ENCODE data around the gene PTH2. TPM values are rescaled to one million over a fixed set of nuclear protein-coding genes. Genes with fewer than 3 reads are reported as not detected.

The PTH2 gene
- total and polyA plus RNA-seq, 10 of the 15 experiments (the other 5 are each of a cell fraction or from before 2014, with no cell fraction given), result not detected

GRCh38 chr19:49442354-49442753, 19.1 kb upstream of the PTH2 start:
- Histone ChIP-seq H3K27ac (ENCODE audit: control insufficient read depth, insufficient read depth) (no peak overlapping the region), H3K4me1 (ENCODE audit: control insufficient read depth, insufficient read depth, low read length) (no peaks in the 10 kb centered on the region), H3K36me3 (ENCODE audit: control insufficient read depth in 2 of 2, insufficient read depth in 2 of 2, low read length in 1 of 2) (peaks cover 0 to 3% of the 10 kb centered on the region in 2 experiments; a peak in 1 of 4 replicates), H3K27me3 (replicated peaks in 1 of 2; ENCODE audit: control insufficient read depth in 2 of 2, insufficient read depth in 2 of 2, low read length in 1 of 2) (peaks cover 9 to 23% of the 10 kb centered on the region in 2 experiments), H2AFZ (ENCODE audit: control insufficient read depth, low read depth, low read length) (no peak overlapping the region), H3K79me2 (ENCODE audit: control insufficient read depth, insufficient read depth, low read length) (no peaks in the 10 kb centered on the region), H3K4me2 (ENCODE audit: control insufficient read depth, insufficient read depth) (no peak overlapping the region), H3K9me3 (replicated peaks; ENCODE audit: control insufficient read depth, insufficient read depth, low read length) (no peaks in the 10 kb centered on the region), H4K20me1 (ENCODE audit: control insufficient read depth, insufficient read depth) (no peaks in the 10 kb centered on the region), H3K4me3 (peak overlapping the region; percentile 81; the same call in 1 of the 2 replicates), H3K9ac (ENCODE audit: control insufficient read depth, insufficient read depth, low read length) (no peak overlapping the region)
- ChIA-PET SMC1A (ENCODE audit: uncharacterized antibody, unreplicated experiment) (interaction anchor here (1.5 to 3.0 kb wide), 4 partner anchors 28 to 216 kb away, joined by 4 to 14 read pairs (median 4); no protein-coding TSS in a partner anchor), POLR2A (interaction anchor here (1.0 to 1.5 kb wide), 4 partner anchors 10 to 51 kb away, joined by 3 to 5 read pairs (median 4); partner anchors contain the start of gene PIH1D1), CTCF (interaction anchor here (0.6 to 4.9 kb wide), 9 partner anchors 11 to 217 kb away, joined by 3 to 47 read pairs (median 4); partner anchors contain the start of gene ALDH16A1), RAD21 (ENCODE audit: unreplicated experiment) (interaction anchor here (0.5 to 1.8 kb wide), 12 partner anchors 10 to 249 kb away, joined by 3 to 15 read pairs (median 4); partner anchors contain the start of genes PIH1D1 and SCAF1)
- intact Hi-C loops (cut with micrococcal nuclease; ENCODE audit: unreplicated experiment) (no loop called here), in situ Hi-C loops (cut with MboI) (no loop called here)
- TF ChIP-seq YY1 (IDR thresholded peaks at IDR 0.05; ENCODE audit: low read depth, low read length), result no peak
- TF ChIP-seq PAX8 (IDR thresholded peaks at IDR 0.05), result no peak
- no peak for TF ChIP-seq USF2 (IDR thresholded peaks at IDR 0.05; ENCODE audit: borderline replicate concordance, low read depth, low read length)
- TF ChIP-seq SREBF1 (IDR thresholded peaks at IDR 0.05; ENCODE audit: low read length), result no peak
- TF ChIP-seq NR2C2 (IDR thresholded peaks at IDR 0.05; ENCODE audit: borderline replicate concordance, control insufficient read depth, insufficient read length, low read depth), result no peak
- no peak for DNase-seq (ENCODE audit: low read depth, low spot score)
- FAIRE-seq, result no peak
- no TSS peak for BruUV-seq (replicated peaks)
- no peak for ATAC-seq
- 3% methylated on average over 11 of the region's 11 CpGs for WGBS (ENCODE audit: insufficient coverage, insufficient replicate concordance, low lambda C conversion rate, missing lambda C conversion rate)

GRCh38 chr19:49441960-49442350, 18.7 kb upstream of the PTH2 start:
- ChIA-PET RAD21 (ENCODE audit: unreplicated experiment) (interaction anchor here (1.0 to 1.8 kb wide), 3 partner anchors 33 to 200 kb away, joined by 3 to 15 read pairs (median 3); partner anchors contain the start of gene SCAF1), POLR2A (interaction anchor here (1.1 to 1.5 kb wide), 2 partner anchors 29 to 51 kb away, joined by 3 to 4 read pairs; no protein-coding TSS in a partner anchor), SMC1A (ENCODE audit: uncharacterized antibody, unreplicated experiment) (interaction anchor here (0.6 to 1.9 kb wide), 4 partner anchors 28 to 216 kb away, joined by 3 to 5 read pairs (median 4); no protein-coding TSS in a partner anchor), CTCF (interaction anchor here (0.8 to 4.9 kb wide), 6 partner anchors 25 to 217 kb away, joined by 3 to 47 read pairs (median 6); no protein-coding TSS in a partner anchor)
- H3K36me3 ChIP-seq (ENCODE audit: control insufficient read depth in 2 of 2, insufficient read depth in 2 of 2, low read length in 1 of 2), result peaks cover 0 to 3% of the 10 kb centered on the region in 2 experiments; a peak in 1 of 4 replicates
- in situ Hi-C loops (cut with MboI), result no loop called here
- H3K4me2 ChIP-seq (ENCODE audit: control insufficient read depth, insufficient read depth), result no peak overlapping the region; the same call in 1 of the 2 replicates
- intact Hi-C loops (cut with micrococcal nuclease; ENCODE audit: unreplicated experiment), result no loop called here
- H3K27ac ChIP-seq (ENCODE audit: control insufficient read depth, insufficient read depth), result no peak overlapping the region
- H3K27me3 ChIP-seq (replicated peaks in 1 of 2; ENCODE audit: control insufficient read depth in 2 of 2, insufficient read depth in 2 of 2, low read length in 1 of 2), result peaks cover 9 to 24% of the 10 kb centered on the region in 2 experiments
- BruUV-seq (replicated peaks), result no TSS peak
- no peaks in the 10 kb centered on the region for H3K79me2 ChIP-seq (ENCODE audit: control insufficient read depth, insufficient read depth, low read length)
- no peaks in the 10 kb centered on the region for H3K4me1 ChIP-seq (ENCODE audit: control insufficient read depth, insufficient read depth, low read length)
- ATAC-seq, result no peak
- H3K9ac ChIP-seq (ENCODE audit: control insufficient read depth, insufficient read depth, low read length), result no peak overlapping the region
- H2AFZ ChIP-seq (ENCODE audit: control insufficient read depth, low read depth, low read length), result no peak overlapping the region
- no peak overlapping the region for H3K4me3 ChIP-seq
- H3K9me3 ChIP-seq (replicated peaks; ENCODE audit: control insufficient read depth, insufficient read depth, low read length), result no peaks in the 10 kb centered on the region
- no peak for DNase-seq (ENCODE audit: low read depth, low spot score)
- H4K20me1 ChIP-seq (ENCODE audit: control insufficient read depth, insufficient read depth), result no peaks in the 10 kb centered on the region
- WGBS (ENCODE audit: insufficient coverage, insufficient replicate concordance, low lambda C conversion rate, missing lambda C conversion rate), result 69% methylated on average over 13 of the region's 14 CpGs
- no peak for FAIRE-seq
- no peak for TF ChIP-seq POU2F2 (IDR thresholded peaks at IDR 0.05; ENCODE audit: borderline replicate concordance, low read depth, low read length)
- TF ChIP-seq REST (IDR thresholded peaks at IDR 0.05; ENCODE audit: low read depth, low read length), result no peak
- TF ChIP-seq USF2 (IDR thresholded peaks at IDR 0.05; ENCODE audit: borderline replicate concordance, low read depth, low read length), result no peak

Data from GM12878 (cell line).